ENCODE results near the gene ZNF521.
"Not testable (repeated sequence)": the region's sequence is repeated elsewhere in the genome, so short reads cannot be mapped to it uniquely, and the experiment has no call there.

The ZNF521 gene

GRCh38 chr18:25287106-25287505 is 64.9 kb downstream of the ZNF521 start:
- DNase-seq, result no peak

GRCh38 chr18:25284861-25285550 is 67.0 kb downstream of the ZNF521 start:
- DNase-seq, result no peak

- no peak for DNase-seq
Measured at GRCh38 chr18:25284281-25284680, 67.7 kb downstream of the ZNF521 start.

GRCh38 chr18:25283781-25284180 is 68.2 kb downstream of the ZNF521 start:
- DNase-seq, result no peak

- DNase-seq, result no peak
Measured at GRCh38 chr18:25282896-25283703, 68.9 kb downstream of the ZNF521 start.

- no peak for DNase-seq
Measured at GRCh38 chr18:25282282-25282681, 69.7 kb downstream of the ZNF521 start.

- no peak for DNase-seq
Measured at GRCh38 chr18:25281556-25281955, 70.4 kb downstream of the ZNF521 start.

- no peak for DNase-seq
Measured at GRCh38 chr18:25279961-25280360, 72.0 kb downstream of the ZNF521 start.

GRCh38 chr18:25279556-25279955 is 72.4 kb downstream of the ZNF521 start:
- DNase-seq, result no peak

- no peak for DNase-seq
Measured at GRCh38 chr18:25279133-25279532, 72.8 kb downstream of the ZNF521 start.

GRCh38 chr18:25278394-25278793 is 73.6 kb downstream of the ZNF521 start:
- no peak for DNase-seq

- no peak for DNase-seq
Measured at GRCh38 chr18:25275412-25276001, 76.5 kb downstream of the ZNF521 start.

- DNase-seq, result no peak
Measured at GRCh38 chr18:25274926-25275325, 77.0 kb downstream of the ZNF521 start.

- DNase-seq, result not testable (repeated sequence)
Measured at GRCh38 chr18:25266931-25267527, 84.9 kb downstream of the ZNF521 start.

- no peak for DNase-seq
Measured at GRCh38 chr18:25262920-25263319, 89.0 kb downstream of the ZNF521 start.

GRCh38 chr18:25261768-25262167 is 90.2 kb downstream of the ZNF521 start:
- DNase-seq, result no peak

- DNase-seq, result no peak
Measured at GRCh38 chr18:25256439-25256838, 95.5 kb downstream of the ZNF521 start.

- DNase-seq, result no peak
Measured at GRCh38 chr18:25253779-25254178, 98.2 kb downstream of the ZNF521 start.

- DNase-seq, result no peak
Measured at GRCh38 chr18:25253136-25253535, 98.8 kb downstream of the ZNF521 start.

GRCh38 chr18:25251068-25251467 is 100.9 kb downstream of the ZNF521 start:
- no peak for DNase-seq

- DNase-seq, result no peak
Measured at GRCh38 chr18:25250474-25250851, 101.5 kb downstream of the ZNF521 start.

GRCh38 chr18:25248755-25249154 is 103.2 kb downstream of the ZNF521 start:
- DNase-seq, result no peak

- DNase-seq, result no peak
Measured at GRCh38 chr18:25247725-25248124, 104.2 kb downstream of the ZNF521 start.

Measured in MV-4-11 (cell line).